Naive B cell (primary cell): ENCODE results near the gene HIPK2. TPM values are rescaled to one million over a fixed set of nuclear protein-coding genes. Genes with fewer than 3 reads are reported as not detected.

Experiments
- ATAC-seq, 2 donors: fragments of 150-1000 bp; cut with Tn5 transposase; 2 replicates each; pipeline ENCODE4 v1.10.0; 2021; ENCODE audit warnings: low read depth in 2 of 2, mild to moderate bottlenecking in 2 of 2, moderate library complexity in 2 of 2
- DNase-seq: peaks from one replicate; pipeline ENCODE4 v3.0.0; 2022
- H3K27ac Mint-ChIP-seq, 6 donors: one replicate each; pipeline ENCODE4 v1.8.0; 2020 to 2022; ENCODE audit warnings: mild to moderate bottlenecking in 6 of 6, mixed read lengths in 6 of 6, moderate library complexity in 5 of 6, inconsistent platforms in 2 of 6
- H3K27me3 Mint-ChIP-seq, 3 donors: one replicate each; pipeline ENCODE4 v1.8.0; 2021 to 2022; ENCODE audit warnings: mixed read lengths in 3 of 3, mild to moderate bottlenecking in 1 of 3
- H3K36me3 Mint-ChIP-seq, 2 donors: one replicate each; pipeline ENCODE4 v1.8.0; 2020 to 2022; ENCODE audit warnings: mixed read lengths in 2 of 2, inconsistent platforms in 1 of 2, mild to moderate bottlenecking in 1 of 2
- H3K4me1 Mint-ChIP-seq, 3 donors: one replicate each; pipeline ENCODE4 v1.8.0; 2020 to 2022; ENCODE audit warnings: mixed read lengths in 3 of 3, inconsistent platforms in 1 of 3, mild to moderate bottlenecking in 1 of 3, moderate library complexity in 1 of 3
- H3K4me3 Mint-ChIP-seq, 8 donors: one replicate each; pipeline ENCODE4 v1.8.0; 2020 to 2022; ENCODE audit warnings: mild to moderate bottlenecking in 8 of 8, mixed read lengths in 8 of 8, moderate library complexity in 8 of 8, inconsistent platforms in 2 of 8
- H3K9me3 Mint-ChIP-seq, 7 donors: one replicate each; pipeline ENCODE4 v1.8.0; 2020 to 2022; ENCODE audit warnings: mixed read lengths in 7 of 7, mild to moderate bottlenecking in 5 of 7, inconsistent platforms in 2 of 7, moderate library complexity in 1 of 7
- polyA plus RNA-seq, 6 donors: library from polyadenylated mRNA; unstranded; fragments of 300-500 nt; fragmentation: Illumina TruSeq; gene quantifications; one replicate each; pipeline ENCODE4 v1.2.3, GENCODE V29; 2021; ENCODE audit warnings: low read depth in 6 of 6

HIPK2 gene
- polyA plus RNA-seq, 6 donors from 2014 or later = 0.54 to 1.1 (median 0.79) TPM

GRCh38 chr7:139775829-139776266 lies 1.9 kb downstream of the HIPK2 start:
- Mint-ChIP-seq H3K36me3 (no peaks in the 10 kb centered on the region), H3K9me3 (no peaks in the 10 kb centered on the region), H3K27me3 (peaks cover 8 to 16% (median 12%) of the 10 kb centered on the region in 3 donors), H3K4me1 (peaks cover 38 to 45% (median 43%) of the 10 kb centered on the region in 3 donors), H3K4me3 (peak overlapping the region; percentile 96 to 100 (median 98)), H3K27ac (peak overlapping the region in 5 of 6 donors; percentile 39 to 96 (median 50))
- DNase-seq (peak; percentile 63), ATAC-seq (peak; percentile 42 to 54)

DNA sequence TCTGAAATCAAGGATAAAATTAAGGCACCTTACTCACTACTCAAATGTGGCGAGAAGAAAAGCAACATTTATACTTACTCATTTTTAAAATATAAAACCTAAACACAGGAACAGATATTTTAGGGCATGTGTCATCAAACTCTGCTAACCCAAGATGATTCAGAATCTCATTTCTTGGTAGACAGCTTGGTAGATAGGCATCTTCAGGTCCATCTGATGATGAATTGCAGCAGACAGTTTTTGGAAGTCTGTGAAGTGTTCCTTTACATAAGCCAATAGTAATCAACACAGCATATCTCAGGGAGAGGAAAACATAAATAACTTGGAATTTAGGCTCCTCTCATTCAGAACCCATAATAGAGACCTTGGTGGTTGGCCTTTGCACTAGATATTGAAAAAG lies 3.4 kb downstream of the HIPK2 start:
- peaks cover 38 to 44% (median 41%) of the 10 kb centered on the region in 3 donors for H3K4me1 Mint-ChIP-seq
- DNase-seq = no peak

GRCh38 chr7:139773371-139773770 lies 4.4 kb downstream of the HIPK2 start:
- no peaks in the 10 kb centered on the region for H3K36me3 Mint-ChIP-seq
- H3K27ac Mint-ChIP-seq = peak overlapping the region in 2 of 6 donors; percentile 12 to 49

More for the DNA sequence above, 3.4 kb downstream of the HIPK2 start:
- Mint-ChIP-seq H3K36me3 (no peaks in the 10 kb centered on the region), H3K9me3 (no peaks in the 10 kb centered on the region), H3K27me3 (peaks cover 0 to 5% (median 3%) of the 10 kb centered on the region in 3 donors), H3K27ac (no peak overlapping the region), H3K4me3 (peak overlapping the region in 1 of 8 donors; percentile 99)
- no peak for ATAC-seq

DNA sequence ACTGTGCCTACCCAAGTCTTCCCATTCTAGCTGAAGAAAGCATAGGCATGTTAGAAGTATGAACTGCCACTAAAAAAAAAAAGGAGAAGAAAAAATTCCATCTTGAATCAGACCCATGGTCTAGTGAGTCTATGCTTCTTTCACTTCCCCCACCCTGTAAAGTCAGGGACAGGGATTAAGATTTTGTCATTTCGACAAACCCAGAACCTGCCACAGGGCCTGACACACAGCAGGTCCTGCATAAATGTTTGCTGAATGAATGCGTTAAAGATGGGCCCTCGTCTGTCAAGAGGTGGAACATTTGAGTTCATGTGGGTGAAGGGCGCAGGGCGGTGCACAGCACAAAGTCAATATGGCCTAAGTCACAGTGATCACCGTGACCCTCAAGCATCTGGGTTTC lies 4.9 kb downstream of the HIPK2 start:
- peak overlapping the region in 1 of 8 donors; percentile 99 for H3K4me3 Mint-ChIP-seq
- no peaks in the 10 kb centered on the region for H3K9me3 Mint-ChIP-seq
- peaks cover 37 to 43% (median 42%) of the 10 kb centered on the region in 3 donors for H3K4me1 Mint-ChIP-seq
- no peaks in the 10 kb centered on the region for H3K36me3 Mint-ChIP-seq
- H3K27me3 Mint-ChIP-seq = no peaks in the 10 kb centered on the region
- H3K27ac Mint-ChIP-seq = peak overlapping the region in 3 of 6 donors; percentile 12 to 49 (median 20)
- ATAC-seq = peak; percentile 10
- peak; percentile 14 for DNase-seq

More at GRCh38 chr7:139773371-139773770, 4.4 kb downstream of the HIPK2 start:
- Mint-ChIP-seq H3K27me3 (no peaks in the 10 kb centered on the region), H3K4me3 (peak overlapping the region in 1 of 8 donors; percentile 99), H3K9me3 (no peaks in the 10 kb centered on the region), H3K4me1 (peaks cover 35 to 40% (median 39%) of the 10 kb centered on the region in 3 donors)
- DNase-seq (no peak), ATAC-seq (no peak)

GRCh38 chr7:139772115-139772514 lies 5.7 kb downstream of the HIPK2 start:
- ATAC-seq (no peak), DNase-seq (no peak)
- H3K27me3 Mint-ChIP-seq = no peaks in the 10 kb centered on the region
- no peak overlapping the region for H3K4me3 Mint-ChIP-seq
- no peaks in the 10 kb centered on the region for H3K36me3 Mint-ChIP-seq
- H3K4me1 Mint-ChIP-seq = peaks cover 44 to 51% (median 50%) of the 10 kb centered on the region in 3 donors
- no peak overlapping the region for H3K27ac Mint-ChIP-seq
- no peaks in the 10 kb centered on the region for H3K9me3 Mint-ChIP-seq

GRCh38 chr7:139771001-139771956 lies 6.5 kb downstream of the HIPK2 start:
- Mint-ChIP-seq H3K9me3 (no peaks in the 10 kb centered on the region), H3K27me3 (no peaks in the 10 kb centered on the region), H3K27ac (peak overlapping the region in 1 of 6 donors; percentile 5), H3K4me3 (peak overlapping the region in 1 of 8 donors; percentile 41), H3K4me1 (peaks cover 37 to 48% (median 47%) of the 10 kb centered on the region in 3 donors), H3K36me3 (no peaks in the 10 kb centered on the region)
- DNase-seq (no peak), ATAC-seq (no peak)

GRCh38 chr7:139769761-139770160 lies 8.0 kb downstream of the HIPK2 start:
- ATAC-seq (no peak), DNase-seq (no peak)
- peaks cover 0 to 5% of the 10 kb centered on the region in 2 donors for H3K36me3 Mint-ChIP-seq
- H3K27me3 Mint-ChIP-seq = no peaks in the 10 kb centered on the region
- peak overlapping the region in 2 of 6 donors; percentile 45 to 72 for H3K27ac Mint-ChIP-seq
- H3K4me1 Mint-ChIP-seq = peaks cover 31 to 39% (median 35%) of the 10 kb centered on the region in 3 donors
- no peaks in the 10 kb centered on the region for H3K9me3 Mint-ChIP-seq
- no peak overlapping the region for H3K4me3 Mint-ChIP-seq

- no peak for DNase-seq
- Mint-ChIP-seq H3K27ac (peak overlapping the region in 1 of 6 donors; percentile 59), H3K9me3 (no peaks in the 10 kb centered on the region), H3K27me3 (no peaks in the 10 kb centered on the region), H3K4me1 (peaks cover 31 to 39% (median 37%) of the 10 kb centered on the region in 3 donors), H3K4me3 (no peak overlapping the region), H3K36me3 (peaks cover 0 to 5% of the 10 kb centered on the region in 2 donors)
- ATAC-seq = no peak
Observed at GRCh38 chr7:139769066-139769465, 8.7 kb downstream of the HIPK2 start.

- DNase-seq = no peak
- H3K27me3 Mint-ChIP-seq = no peaks in the 10 kb centered on the region
- no peaks in the 10 kb centered on the region for H3K9me3 Mint-ChIP-seq
- H3K27ac Mint-ChIP-seq = peak overlapping the region in 2 of 6 donors; percentile 60 to 93
- no peak overlapping the region for H3K4me3 Mint-ChIP-seq
- peaks cover 0 to 5% of the 10 kb centered on the region in 2 donors for H3K36me3 Mint-ChIP-seq
- no peak for ATAC-seq
- H3K4me1 Mint-ChIP-seq = peaks cover 27 to 36% (median 32%) of the 10 kb centered on the region in 3 donors
Observed at GRCh38 chr7:139768249-139768824, 9.5 kb downstream of the HIPK2 start.

- Mint-ChIP-seq H3K4me1 (peaks cover 23 to 34% (median 27%) of the 10 kb centered on the region in 3 donors), H3K4me3 (peak overlapping the region in 3 of 8 donors; percentile 1 to 29 (median 26)), H3K27me3 (no peaks in the 10 kb centered on the region), H3K36me3 (peaks cover 0 to 5% of the 10 kb centered on the region in 2 donors), H3K9me3 (no peaks in the 10 kb centered on the region), H3K27ac (peak overlapping the region in 5 of 6 donors; percentile 28 to 93 (median 68))
- ATAC-seq (peak; percentile 60 to 63), DNase-seq (no peak)
Observed at GRCh38 chr7:139767561-139767982, 10.2 kb downstream of the HIPK2 start.

- Mint-ChIP-seq H3K27me3 (no peaks in the 10 kb centered on the region), H3K4me3 (no peak overlapping the region), H3K27ac (no peak overlapping the region), H3K9me3 (no peaks in the 10 kb centered on the region), H3K4me1 (peaks cover 23 to 29% (median 24%) of the 10 kb centered on the region in 3 donors), H3K36me3 (peaks cover 0 to 5% of the 10 kb centered on the region in 2 donors)
- DNase-seq (no peak), ATAC-seq (no peak)
Observed at GRCh38 chr7:139765143-139765542, 12.7 kb downstream of the HIPK2 start.

- ATAC-seq (no peak), DNase-seq (no peak)
- H3K36me3 Mint-ChIP-seq = peaks cover 0 to 5% of the 10 kb centered on the region in 2 donors
- H3K4me1 Mint-ChIP-seq = peaks cover 17 to 23% (median 20%) of the 10 kb centered on the region in 3 donors
- no peak overlapping the region for H3K27ac Mint-ChIP-seq
- H3K4me3 Mint-ChIP-seq = peak overlapping the region in 1 of 8 donors; percentile 44
- H3K27me3 Mint-ChIP-seq = no peaks in the 10 kb centered on the region
- no peaks in the 10 kb centered on the region for H3K9me3 Mint-ChIP-seq
Observed at GRCh38 chr7:139763330-139763729, 14.5 kb downstream of the HIPK2 start.

DNA sequence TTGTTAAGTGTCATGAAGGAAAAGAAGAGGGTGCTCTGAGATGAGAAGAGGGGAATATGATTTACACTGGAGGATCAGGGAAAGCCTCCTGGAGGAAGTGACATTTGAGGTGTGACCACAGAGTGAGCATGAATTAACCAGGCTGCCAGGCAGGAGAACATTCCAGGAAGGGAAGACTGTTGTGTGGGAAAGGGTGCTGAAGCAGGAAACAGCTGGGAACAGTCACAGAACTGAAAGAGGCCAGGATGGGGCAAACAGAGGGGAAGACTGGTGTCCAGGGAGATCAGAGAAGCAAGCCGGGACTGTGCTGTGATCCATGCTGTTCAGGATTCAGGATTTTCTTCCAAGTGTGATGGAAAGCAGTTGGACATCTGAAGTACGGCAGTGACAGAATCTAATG lies 14.9 kb downstream of the HIPK2 start:
- Mint-ChIP-seq H3K4me3 (peak overlapping the region in 1 of 8 donors; percentile 44), H3K36me3 (peaks cover 0 to 5% of the 10 kb centered on the region in 2 donors), H3K9me3 (no peaks in the 10 kb centered on the region), H3K4me1 (peaks cover 12 to 19% (median 16%) of the 10 kb centered on the region in 3 donors), H3K27me3 (no peaks in the 10 kb centered on the region), H3K27ac (no peak overlapping the region)
- DNase-seq (no peak), ATAC-seq (no peak)
